ENCODE results near the gene ATP13A2.
A peak's percentile ranks its signal among the peaks of the same experiment; 100 is the strongest.

The ATP13A2 gene

GRCh38 chr1:17012775-17013490, 1.2 kb upstream of the ATP13A2 start:
- no CpG with 5 or more reads among the region's 9 CpGs for WGBS, 2 donors (ENCODE audit: extremely low coverage in 2 of 2, insufficient read length in 2 of 2, insufficient replicate concordance in 1 of 2)
- Histone ChIP-seq H3K9me3 (replicated peaks in 1 of 2; ENCODE audit: control insufficient read depth in 2 of 2, insufficient read depth in 1 of 2, low read depth in 1 of 2, low read length in 2 of 2) (no peaks in the 10 kb centered on the region), H2BK12ac (ENCODE audit: low read length) (no peak overlapping the region), H2AFZ (ENCODE audit: low read length) (peak overlapping the region; percentile 93), H3K4me2 (ENCODE audit: insufficient read depth, low read length, poor library complexity, severe bottlenecking) (no peak overlapping the region), H3K9ac (ENCODE audit: low read depth, low read length, poor library complexity) (no peak overlapping the region), H3K79me1 (ENCODE audit: low read depth, low read length) (no peaks in the 10 kb centered on the region), H3K14ac (ENCODE audit: low read length) (no peak overlapping the region), H3K27ac (replicated peaks; ENCODE audit: low read length) (no peak overlapping the region), H3K23ac (ENCODE audit: low read depth, low read length, poor library complexity) (no peak overlapping the region), H2BK5ac (ENCODE audit: low read length) (no peak overlapping the region), H2BK15ac (ENCODE audit: low read length) (no peak overlapping the region), H3K36me3 (replicated peaks in 1 of 2; ENCODE audit: control insufficient read depth in 2 of 2, insufficient read depth in 2 of 2, low read length in 2 of 2) (peaks cover 0 to 4% of the 10 kb centered on the region in 2 donors), H4K8ac (ENCODE audit: low read depth, low read length) (no peak overlapping the region), H3K27me3 (ENCODE audit: control insufficient read depth in 3 of 3, insufficient read depth in 3 of 3, low read depth in 1 of 3, low read length in 3 of 3) (peaks cover 0 to 3% (median 2%) of the 10 kb centered on the region in 3 experiments), H3K4ac (ENCODE audit: low read length) (no peak overlapping the region), H3K4me3 (ENCODE audit: low read length in 2 of 2) (no peak overlapping the region), H3K18ac (ENCODE audit: low read length) (no peak overlapping the region), H2BK120ac (ENCODE audit: low read depth, low read length) (no peak overlapping the region), H3K4me1 (ENCODE audit: control insufficient read depth in 2 of 2, insufficient read depth in 1 of 2, low read depth in 1 of 2, low read length in 2 of 2) (peaks cover 16 to 22% of the 10 kb centered on the region in 2 donors), H4K91ac (ENCODE audit: low read depth, low read length, poor library complexity) (no peak overlapping the region), H2AK5ac (ENCODE audit: low read depth, low read length) (no peak overlapping the region)
- DNase-seq (ENCODE audit: low spot score), result no peak

GRCh38 chr1:17011092-17011438, 663 bp downstream of the ATP13A2 start:
- Histone ChIP-seq H2BK15ac (ENCODE audit: low read length) (peak overlapping the region; percentile 20), H2BK12ac (ENCODE audit: low read length) (no peak overlapping the region), H3K4me3 (ENCODE audit: low read length in 2 of 2) (peak overlapping the region; percentile 72 to 92), H4K91ac (ENCODE audit: low read depth, low read length, poor library complexity) (no peak overlapping the region), H3K27me3 (ENCODE audit: control insufficient read depth in 3 of 3, insufficient read depth in 3 of 3, low read depth in 1 of 3, low read length in 3 of 3) (peaks cover 0 to 3% (median 2%) of the 10 kb centered on the region in 3 experiments), H3K36me3 (replicated peaks in 1 of 2; ENCODE audit: control insufficient read depth in 2 of 2, insufficient read depth in 2 of 2, low read length in 2 of 2) (no peaks in the 10 kb centered on the region), H4K8ac (ENCODE audit: low read depth, low read length) (no peak overlapping the region), H3K18ac (ENCODE audit: low read length) (peak overlapping the region; percentile 86), H3K27ac (replicated peaks; ENCODE audit: low read length) (no peak overlapping the region), H3K23ac (ENCODE audit: low read depth, low read length, poor library complexity) (peak overlapping the region; percentile 74), H2BK120ac (ENCODE audit: low read depth, low read length) (no peak overlapping the region), H2AFZ (ENCODE audit: low read length) (peak overlapping the region; percentile 93), H2BK5ac (ENCODE audit: low read length) (no peak overlapping the region), H3K4me1 (ENCODE audit: control insufficient read depth in 2 of 2, insufficient read depth in 1 of 2, low read depth in 1 of 2, low read length in 2 of 2) (peaks cover 13 to 20% of the 10 kb centered on the region in 2 donors), H3K4ac (ENCODE audit: low read length) (no peak overlapping the region), H3K79me1 (ENCODE audit: low read depth, low read length) (no peaks in the 10 kb centered on the region), H3K9ac (ENCODE audit: low read depth, low read length, poor library complexity) (peak overlapping the region; percentile 77), H3K9me3 (replicated peaks in 1 of 2; ENCODE audit: control insufficient read depth in 2 of 2, insufficient read depth in 1 of 2, low read depth in 1 of 2, low read length in 2 of 2) (no peaks in the 10 kb centered on the region), H2AK5ac (ENCODE audit: low read depth, low read length) (peak overlapping the region; percentile 8), H3K4me2 (ENCODE audit: insufficient read depth, low read length, poor library complexity, severe bottlenecking) (peak overlapping the region; percentile 84), H3K14ac (ENCODE audit: low read length) (peak overlapping the region; percentile 87)
- no CpG with 5 or more reads among the region's 15 CpGs for WGBS, 2 donors (ENCODE audit: extremely low coverage in 2 of 2, insufficient read length in 2 of 2, insufficient replicate concordance in 1 of 2)
- no peak for DNase-seq (ENCODE audit: low spot score)

GRCh38 chr1:17009706-17010105, 2.0 kb downstream of the ATP13A2 start:
- DNase-seq (ENCODE audit: low spot score), result no peak
- H4K8ac ChIP-seq (ENCODE audit: low read depth, low read length), result no peak overlapping the region

GRCh38 chr1:17008208-17008855, 3.4 kb downstream of the ATP13A2 start:
- H3K27me3 ChIP-seq (ENCODE audit: control insufficient read depth in 3 of 3, insufficient read depth in 3 of 3, low read depth in 1 of 3, low read length in 3 of 3), result peaks cover 0 to 3% (median 2%) of the 10 kb centered on the region in 3 experiments
- no peak overlapping the region for H3K4me3 ChIP-seq (ENCODE audit: low read length in 2 of 2)
- H3K79me1 ChIP-seq (ENCODE audit: low read depth, low read length), result no peaks in the 10 kb centered on the region
- H4K91ac ChIP-seq (ENCODE audit: low read depth, low read length, poor library complexity), result no peak overlapping the region
- H4K8ac ChIP-seq (ENCODE audit: low read depth, low read length), result no peak overlapping the region
- H2AFZ ChIP-seq (ENCODE audit: low read length), result no peak overlapping the region
- no CpG with 5 or more reads among the region's 15 CpGs for WGBS, 2 donors (ENCODE audit: extremely low coverage in 2 of 2, insufficient read length in 2 of 2, insufficient replicate concordance in 1 of 2)
- peaks cover 10 to 18% of the 10 kb centered on the region in 2 donors for H3K36me3 ChIP-seq (replicated peaks in 1 of 2; ENCODE audit: control insufficient read depth in 2 of 2, insufficient read depth in 2 of 2, low read length in 2 of 2)
- H3K14ac ChIP-seq (ENCODE audit: low read length), result no peak overlapping the region
- peaks cover 11 to 15% of the 10 kb centered on the region in 2 donors for H3K4me1 ChIP-seq (ENCODE audit: control insufficient read depth in 2 of 2, insufficient read depth in 1 of 2, low read depth in 1 of 2, low read length in 2 of 2)
- no peak overlapping the region for H3K27ac ChIP-seq (replicated peaks; ENCODE audit: low read length)
- no peaks in the 10 kb centered on the region for H3K9me3 ChIP-seq (replicated peaks in 1 of 2; ENCODE audit: control insufficient read depth in 2 of 2, insufficient read depth in 1 of 2, low read depth in 1 of 2, low read length in 2 of 2)
- no peak overlapping the region for H2AK5ac ChIP-seq (ENCODE audit: low read depth, low read length)
- H3K9ac ChIP-seq (ENCODE audit: low read depth, low read length, poor library complexity), result no peak overlapping the region
- no peak overlapping the region for H2BK12ac ChIP-seq (ENCODE audit: low read length)
- no peak overlapping the region for H3K23ac ChIP-seq (ENCODE audit: low read depth, low read length, poor library complexity)
- no peak overlapping the region for H2BK15ac ChIP-seq (ENCODE audit: low read length)
- no peak for DNase-seq (ENCODE audit: low spot score)
- no peak overlapping the region for H3K4me2 ChIP-seq (ENCODE audit: insufficient read depth, low read length, poor library complexity, severe bottlenecking)
- no peak overlapping the region for H2BK120ac ChIP-seq (ENCODE audit: low read depth, low read length)
- no peak overlapping the region for H2BK5ac ChIP-seq (ENCODE audit: low read length)
- H3K18ac ChIP-seq (ENCODE audit: low read length), result no peak overlapping the region
- no peak overlapping the region for H3K4ac ChIP-seq (ENCODE audit: low read length)

More at GRCh38 chr1:17009706-17010105, 2.0 kb downstream of the ATP13A2 start:
- H2BK12ac ChIP-seq (ENCODE audit: low read length), result no peak overlapping the region
- H3K36me3 ChIP-seq (replicated peaks in 1 of 2; ENCODE audit: control insufficient read depth in 2 of 2, insufficient read depth in 2 of 2, low read length in 2 of 2), result peaks cover 2 to 8% of the 10 kb centered on the region in 2 donors
- no peak overlapping the region for H2BK120ac ChIP-seq (ENCODE audit: low read depth, low read length)
- no peak overlapping the region for H2AFZ ChIP-seq (ENCODE audit: low read length)
- no peaks in the 10 kb centered on the region for H3K9me3 ChIP-seq (replicated peaks in 1 of 2; ENCODE audit: control insufficient read depth in 2 of 2, insufficient read depth in 1 of 2, low read depth in 1 of 2, low read length in 2 of 2)
- H3K27ac ChIP-seq (replicated peaks; ENCODE audit: low read length), result no peak overlapping the region
- no CpG with 5 or more reads among the region's 4 CpGs for WGBS, 2 donors (ENCODE audit: extremely low coverage in 2 of 2, insufficient read length in 2 of 2, insufficient replicate concordance in 1 of 2)
- no peak overlapping the region for H2BK5ac ChIP-seq (ENCODE audit: low read length)
- no peak overlapping the region for H3K14ac ChIP-seq (ENCODE audit: low read length)
- no peak overlapping the region for H3K9ac ChIP-seq (ENCODE audit: low read depth, low read length, poor library complexity)
- no peak overlapping the region for H3K4me2 ChIP-seq (ENCODE audit: insufficient read depth, low read length, poor library complexity, severe bottlenecking)
- H3K79me1 ChIP-seq (ENCODE audit: low read depth, low read length), result no peaks in the 10 kb centered on the region
- no peak overlapping the region for H3K23ac ChIP-seq (ENCODE audit: low read depth, low read length, poor library complexity)
- H3K4me3 ChIP-seq (ENCODE audit: low read length in 2 of 2), result no peak overlapping the region
- H3K4ac ChIP-seq (ENCODE audit: low read length), result no peak overlapping the region
- H3K18ac ChIP-seq (ENCODE audit: low read length), result no peak overlapping the region
- peaks cover 0 to 3% (median 2%) of the 10 kb centered on the region in 3 experiments for H3K27me3 ChIP-seq (ENCODE audit: control insufficient read depth in 3 of 3, insufficient read depth in 3 of 3, low read depth in 1 of 3, low read length in 3 of 3)
- no peak overlapping the region for H2BK15ac ChIP-seq (ENCODE audit: low read length)
- H4K91ac ChIP-seq (ENCODE audit: low read depth, low read length, poor library complexity), result no peak overlapping the region
- peaks cover 11 to 18% of the 10 kb centered on the region in 2 donors for H3K4me1 ChIP-seq (ENCODE audit: control insufficient read depth in 2 of 2, insufficient read depth in 1 of 2, low read depth in 1 of 2, low read length in 2 of 2)
- H2AK5ac ChIP-seq (ENCODE audit: low read depth, low read length), result no peak overlapping the region
